Astrocyte of the cerebellum (primary cell): ENCODE measurements around the gene BTNL9.
"Not testable (repeated sequence)": the region's sequence is repeated elsewhere in the genome, so short reads cannot be mapped to it uniquely, and the experiment has no call there.

ENCODE experiments used
- DNase-seq: peaks from one replicate; pipeline ENCODE4 v3.0.0-alpha.2; 2011; ENCODE audit warnings: low read depth
- H3K4me3 ChIP-seq: 2 replicates; pipeline ENCODE4 v1.5.1; 2011; ENCODE audit warnings: mild to moderate bottlenecking, low read depth, low read length, moderate library complexity
- CTCF ChIP-seq: IDR thresholded peaks from 2 replicates; pipeline ENCODE4 v1.5.1; 2012; ENCODE audit warnings: low read length, low read depth, moderate library complexity, mild to moderate bottlenecking; ENCODE audit errors: missing control alignments
- in situ Hi-C: cut with HindIII; loops from 2 replicates; pipeline ENCODE4 v1.10.0; 2017; ENCODE audit warnings: low sequenced_read_pairs

Gene BTNL9

GRCh38 chr5:181043285-181044092, 3.4 kb downstream of the BTNL9 start:
- in situ Hi-C loops = no loop called here
- TF ChIP-seq CTCF = no peak
- no peak for DNase-seq
- no peak overlapping the region for H3K4me3 ChIP-seq

- in situ Hi-C loops = no loop called here
- H3K4me3 ChIP-seq = no peak overlapping the region
- no peak for DNase-seq
- no peak for TF ChIP-seq CTCF
Observed at GRCh38 chr5:181044093-181044599, 4.1 kb downstream of the BTNL9 start.

DNA sequence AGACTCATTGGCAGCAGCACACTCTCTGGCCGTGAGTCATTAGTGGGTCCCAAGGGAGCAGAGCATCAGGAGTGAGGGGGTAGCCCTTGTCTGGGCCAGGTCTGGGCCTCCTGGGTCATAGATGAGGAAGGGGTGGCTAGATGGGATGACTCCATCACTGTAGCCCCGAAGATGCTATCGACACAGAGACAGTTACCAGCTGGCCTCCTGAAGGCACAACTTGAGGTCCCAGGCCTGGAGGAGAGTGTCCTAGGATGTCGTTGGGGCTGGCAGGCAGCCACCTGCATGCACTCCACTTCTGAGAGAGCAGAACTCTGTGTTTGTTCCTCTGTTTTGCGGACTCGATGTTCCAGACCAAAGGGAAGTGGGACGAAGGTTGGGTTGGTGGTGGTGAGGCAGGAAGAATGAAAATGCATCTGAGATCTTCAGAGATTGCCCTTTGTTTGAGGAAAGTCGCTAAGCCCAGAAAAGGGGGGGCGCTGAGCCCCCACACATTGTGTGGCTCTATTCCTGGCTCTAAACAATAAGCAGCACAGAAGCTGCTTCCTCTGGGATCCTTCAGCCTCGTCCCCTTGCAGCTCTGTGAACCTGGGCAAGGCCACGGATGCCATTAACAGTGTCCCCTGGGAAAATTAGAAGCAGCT, 4.7 kb downstream of the BTNL9 start:
- DNase-seq = no peak
- in situ Hi-C loops = no loop called here
- no peak for TF ChIP-seq CTCF

GRCh38 chr5:181045316-181045715, 5.2 kb downstream of the BTNL9 start:
- DNase-seq = no peak
- no peak for TF ChIP-seq CTCF
- H3K4me3 ChIP-seq = no peak overlapping the region
- in situ Hi-C loops = no loop called here

More for the DNA sequence above, 4.7 kb downstream of the BTNL9 start:
- no peak overlapping the region for H3K4me3 ChIP-seq

- H3K4me3 ChIP-seq, in situ Hi-C loops, DNase-seq: not testable (repeated sequence)
Observed at GRCh38 chr5:181045857-181046256, 5.8 kb downstream of the BTNL9 start.

GRCh38 chr5:181047288-181047687, 7.2 kb downstream of the BTNL9 start:
- no peak overlapping the region for H3K4me3 ChIP-seq
- in situ Hi-C loops = no loop called here
- no peak for TF ChIP-seq CTCF
- no peak for DNase-seq

DNA sequence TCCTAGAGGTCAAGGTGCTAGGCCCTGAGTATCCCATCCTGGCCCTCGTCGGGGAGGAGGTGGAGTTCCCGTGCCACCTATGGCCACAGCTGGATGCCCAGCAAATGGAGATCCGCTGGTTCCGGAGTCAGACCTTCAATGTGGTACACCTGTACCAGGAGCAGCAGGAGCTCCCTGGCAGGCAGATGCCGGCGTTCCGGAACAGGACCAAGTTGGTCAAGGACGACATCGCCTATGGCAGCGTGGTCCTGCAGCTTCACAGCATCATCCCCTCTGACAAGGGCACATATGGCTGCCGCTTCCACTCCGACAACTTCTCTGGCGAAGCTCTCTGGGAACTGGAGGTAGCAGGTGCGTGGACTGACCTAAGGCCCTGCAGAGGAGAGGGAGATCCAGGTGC, 7.9 kb downstream of the BTNL9 start:
- no peak for DNase-seq
- no peak overlapping the region for H3K4me3 ChIP-seq
- no peak for TF ChIP-seq CTCF
- in situ Hi-C loops = no loop called here
